ENCODE results near the gene LMO1.

Gene LMO1

DNA sequence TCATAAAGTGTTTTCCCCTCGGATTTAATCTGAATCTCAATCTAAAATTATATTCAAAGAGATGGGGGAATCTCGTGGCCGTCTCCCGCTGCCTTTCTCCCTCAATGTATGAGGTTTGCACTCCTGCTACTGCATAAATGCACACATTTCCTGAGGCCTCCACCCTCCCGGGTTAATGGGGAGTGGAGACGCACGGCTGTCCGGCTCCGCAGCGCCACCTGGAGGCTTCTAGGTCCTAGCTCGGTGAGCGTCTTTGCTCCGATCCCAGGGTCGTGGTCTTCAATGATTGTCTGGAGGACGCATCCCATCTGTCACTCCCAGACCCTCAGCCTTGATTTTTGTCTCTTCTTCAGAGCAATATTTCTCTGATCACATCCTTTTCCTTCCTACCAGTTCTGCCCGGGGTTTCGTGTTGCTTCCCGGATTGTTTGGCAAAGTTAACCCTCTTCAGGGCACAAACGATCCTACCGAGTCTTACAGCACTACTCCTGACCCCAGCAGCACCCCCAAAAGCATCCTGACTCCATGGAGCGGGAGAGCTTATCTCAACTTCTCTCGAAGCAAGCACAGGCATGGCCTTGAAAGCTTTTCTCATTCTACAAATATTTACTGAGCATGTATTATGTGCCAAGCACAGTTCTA is at the start of gene LMO1:
Gene LMO1 (minus strand): TSS at position 110 of the 642 bp plus-strand sequence. CDS start 516 bp downstream, outside the sequence.
- DNase-seq = no peak

DNA sequence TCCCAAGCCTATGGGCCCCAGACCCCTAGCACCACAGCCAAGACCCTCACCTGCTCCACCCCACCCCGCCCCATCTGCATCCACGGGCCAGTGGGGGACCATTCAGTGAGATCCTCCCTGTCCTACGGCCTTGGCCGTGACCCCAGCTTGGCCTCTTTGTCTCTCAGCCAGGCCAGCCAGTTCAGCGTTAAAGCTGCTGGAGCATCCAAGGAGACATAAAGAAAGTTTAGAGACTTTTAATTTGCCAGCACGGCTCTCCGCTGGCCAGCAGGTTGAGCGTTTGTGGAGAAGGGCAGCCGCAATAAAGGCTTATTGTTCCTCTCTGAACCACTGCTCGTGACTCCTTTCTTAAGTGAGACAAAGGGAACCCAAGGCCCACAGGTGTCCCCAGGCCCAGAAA is 49.3 kb upstream of the LMO1 start:
- no peak for DNase-seq

DNA sequence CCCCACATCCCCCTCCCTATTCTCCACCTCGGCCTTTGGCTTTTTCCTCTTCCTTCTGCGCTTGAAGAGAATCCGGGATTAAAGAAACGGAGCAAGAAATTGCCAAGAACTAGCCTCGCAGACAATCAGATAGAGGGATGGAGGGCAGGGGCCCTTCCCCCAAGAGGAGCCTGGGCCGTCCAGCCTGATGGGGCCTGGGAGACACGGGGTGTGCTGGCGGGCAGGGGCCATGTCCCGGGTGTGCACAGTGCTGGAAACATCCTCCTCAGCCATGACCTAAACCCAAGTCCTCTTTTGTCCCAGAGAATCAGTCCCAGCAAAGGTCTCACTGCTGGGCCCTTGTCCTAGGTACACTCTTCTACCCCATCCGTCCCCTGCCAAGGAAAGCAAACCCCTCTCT is 47.7 kb upstream of the LMO1 start:
- DNase-seq = no peak

DNA sequence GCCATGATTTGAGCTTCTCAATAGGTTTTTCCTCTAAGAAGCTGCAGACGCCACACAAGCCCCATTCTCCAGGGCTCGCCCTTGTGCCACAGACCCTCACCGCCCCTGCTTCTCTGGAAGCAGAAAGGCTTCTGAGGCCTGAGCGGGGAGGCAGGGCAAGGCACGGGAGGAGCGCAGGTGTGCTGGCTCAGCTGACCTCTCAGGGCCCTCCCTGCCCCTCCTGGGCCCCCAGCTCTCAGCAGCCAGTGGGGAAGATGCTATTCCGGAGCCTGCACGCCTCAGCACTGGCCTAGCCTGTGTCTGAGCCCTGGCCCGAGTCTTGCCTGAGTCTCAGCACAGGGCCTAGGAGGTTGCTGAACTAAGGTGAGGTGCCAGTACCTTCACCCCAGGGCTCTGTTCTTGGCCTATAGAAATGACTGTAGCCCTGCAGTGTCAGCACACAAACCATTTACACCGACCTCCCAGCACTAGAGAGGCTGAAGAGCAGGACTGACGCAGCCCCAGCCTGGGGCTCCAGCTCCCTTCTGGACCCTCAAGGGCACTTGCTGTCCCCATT is 47.1 kb upstream of the LMO1 start:
- DNase-seq = no peak

DNA sequence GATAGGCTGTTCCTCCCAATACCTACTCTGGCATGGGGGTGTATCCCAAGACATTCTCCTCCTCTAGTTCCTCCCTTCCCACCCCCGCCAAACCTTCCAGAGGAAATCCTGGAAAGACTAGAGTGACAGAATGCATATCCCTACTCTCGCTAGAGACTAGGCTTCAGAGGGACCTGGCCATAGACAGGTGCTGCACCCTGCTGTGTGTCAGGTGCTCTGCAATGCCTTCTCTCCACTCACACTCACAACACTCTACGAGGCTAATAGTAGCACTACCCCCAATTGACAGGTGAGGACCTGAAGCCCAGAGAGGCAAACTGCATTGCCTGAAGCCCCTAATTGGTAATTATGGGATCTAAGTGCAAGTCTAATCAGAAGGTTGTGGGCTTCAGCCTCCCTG is 46.2 kb upstream of the LMO1 start:
- no peak for DNase-seq

DNA sequence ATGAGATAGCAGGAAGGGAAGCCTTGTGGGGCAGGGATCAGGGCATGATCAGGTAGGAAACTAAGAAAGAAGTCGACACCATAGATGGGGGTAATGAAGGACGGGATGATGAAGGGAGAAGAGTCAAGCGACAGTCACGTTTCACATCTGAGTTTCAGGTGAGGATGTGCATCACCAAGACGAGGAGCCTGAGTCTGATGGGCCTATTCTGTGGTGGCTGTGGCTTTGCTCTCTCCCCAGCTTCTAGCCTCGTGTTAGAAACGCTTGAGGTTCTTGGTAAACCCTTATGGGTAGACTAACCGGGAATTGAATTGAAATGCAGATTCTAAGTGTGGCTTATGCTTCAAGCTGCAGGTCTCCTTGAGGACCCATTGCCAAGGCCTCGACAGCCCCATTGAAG is 45.6 kb upstream of the LMO1 start:
- DNase-seq = no peak

DNA sequence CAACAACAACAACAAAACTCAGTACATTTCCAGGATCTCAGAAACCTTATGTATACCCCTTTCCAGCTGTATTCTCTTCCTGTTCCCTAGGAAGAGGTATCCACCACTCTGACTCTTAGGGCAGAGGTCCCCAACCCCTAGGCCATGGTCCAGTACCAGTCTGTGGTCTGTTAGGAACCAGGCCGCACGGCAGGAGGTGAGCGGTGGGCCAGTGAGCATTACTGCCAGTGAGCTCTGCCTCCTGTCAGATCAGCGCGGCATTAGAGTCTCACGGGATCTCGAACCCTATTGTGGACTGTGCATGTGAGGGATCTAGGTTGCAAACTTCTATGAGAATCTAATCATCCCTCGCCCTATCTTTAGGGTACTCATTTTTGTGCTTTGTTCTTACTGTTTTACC is 43.9 kb upstream of the LMO1 start:
- DNase-seq = no peak

DNA sequence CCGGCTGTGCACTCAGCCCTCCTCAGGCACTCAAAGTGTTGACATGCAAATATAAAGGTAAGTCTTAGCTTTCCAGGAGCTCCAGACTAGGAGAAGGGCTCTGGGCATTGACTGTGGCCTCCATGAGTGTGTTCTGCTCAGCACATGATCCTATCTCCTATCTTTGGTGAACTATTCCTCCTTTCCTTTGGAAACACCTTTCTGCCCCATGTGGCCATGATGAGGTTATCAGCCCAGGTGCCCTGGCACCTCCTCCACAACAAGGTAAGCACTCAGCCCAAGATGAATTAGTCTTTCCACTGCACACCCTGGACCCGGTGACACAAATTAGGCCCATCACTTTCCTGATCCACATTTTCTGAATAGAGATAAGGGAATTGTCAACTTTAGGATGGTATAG is 37.9 kb upstream of the LMO1 start:
- DNase-seq = no peak

DNA sequence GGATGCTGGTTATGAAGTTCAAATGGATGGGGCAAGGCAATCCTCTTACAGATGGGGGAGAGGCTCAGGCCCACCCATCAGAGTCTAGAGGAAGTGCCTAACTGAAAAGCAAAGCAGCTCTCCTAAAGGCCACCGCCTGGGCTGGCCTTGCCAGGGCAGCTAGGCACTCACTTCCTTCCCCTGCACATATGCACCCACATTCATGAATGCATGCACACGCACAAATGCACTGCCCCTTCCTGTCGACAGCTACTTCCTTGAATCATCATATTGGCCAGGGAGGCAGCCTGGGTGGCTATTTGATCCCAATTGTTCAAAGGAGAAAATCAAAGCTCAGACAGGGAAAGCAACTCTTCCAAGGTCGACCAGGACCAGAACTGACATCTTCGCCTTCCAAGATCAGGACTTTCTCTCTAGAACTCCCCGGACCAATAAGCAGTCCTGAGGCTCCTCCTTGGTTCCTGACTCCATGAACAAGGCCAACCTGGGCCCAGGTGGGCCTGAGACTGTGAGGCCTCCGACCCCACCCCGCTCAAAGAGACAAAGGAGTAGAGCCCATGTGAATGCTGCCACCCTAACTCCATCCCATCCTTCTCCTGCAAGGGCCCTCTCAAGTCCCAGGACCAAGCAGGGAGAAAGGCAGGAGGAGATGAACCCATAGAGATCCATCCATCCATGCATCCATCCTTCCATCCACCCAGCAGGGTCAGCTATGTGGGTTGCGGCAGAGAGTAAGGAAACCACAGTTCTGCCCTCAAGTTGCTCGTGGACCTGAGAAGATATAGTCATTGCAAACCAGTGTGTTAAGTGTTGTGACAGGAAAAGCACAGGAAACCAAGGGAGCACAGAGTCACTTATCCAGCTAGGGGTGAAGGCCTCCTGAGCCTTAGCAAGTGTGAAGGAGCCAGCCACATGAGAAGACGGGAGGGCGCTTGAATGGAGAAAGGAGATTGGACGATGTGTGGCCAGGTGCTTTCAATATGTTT is 35.4 kb upstream of the LMO1 start:
- DNase-seq = no peak

DNA sequence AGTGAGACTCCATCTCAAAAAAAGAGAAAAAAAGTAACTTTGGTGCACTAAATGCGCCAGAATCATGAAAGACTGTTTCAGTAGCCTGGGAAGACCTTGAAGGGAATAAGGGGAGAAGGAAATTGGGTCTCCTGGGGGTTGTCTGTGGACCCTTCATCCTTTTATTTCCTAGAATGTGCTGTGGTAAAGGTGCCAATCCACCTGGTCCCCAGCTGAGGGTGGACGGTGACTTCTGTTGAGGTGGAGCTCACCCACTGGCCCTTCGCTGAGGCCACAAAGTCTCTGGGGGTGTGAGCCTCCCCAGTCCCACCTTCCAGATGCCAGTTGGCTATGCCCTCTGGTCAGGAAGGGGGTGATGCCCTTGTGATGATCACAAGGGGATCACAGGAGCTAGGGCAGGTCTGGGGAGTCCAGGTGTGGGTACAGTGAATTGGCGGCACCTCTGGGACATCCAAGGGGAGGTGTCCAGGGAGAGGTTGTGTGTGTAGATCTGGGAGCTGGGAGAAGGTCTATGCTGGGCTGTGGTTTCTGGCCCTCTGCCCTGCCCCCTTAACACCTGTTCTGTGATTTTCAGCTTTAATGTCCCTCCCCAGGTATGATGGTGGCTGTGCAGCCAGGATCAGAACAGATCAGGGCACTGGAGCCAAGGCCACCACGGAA is 34.2 kb upstream of the LMO1 start:
- DNase-seq = no peak

DNA sequence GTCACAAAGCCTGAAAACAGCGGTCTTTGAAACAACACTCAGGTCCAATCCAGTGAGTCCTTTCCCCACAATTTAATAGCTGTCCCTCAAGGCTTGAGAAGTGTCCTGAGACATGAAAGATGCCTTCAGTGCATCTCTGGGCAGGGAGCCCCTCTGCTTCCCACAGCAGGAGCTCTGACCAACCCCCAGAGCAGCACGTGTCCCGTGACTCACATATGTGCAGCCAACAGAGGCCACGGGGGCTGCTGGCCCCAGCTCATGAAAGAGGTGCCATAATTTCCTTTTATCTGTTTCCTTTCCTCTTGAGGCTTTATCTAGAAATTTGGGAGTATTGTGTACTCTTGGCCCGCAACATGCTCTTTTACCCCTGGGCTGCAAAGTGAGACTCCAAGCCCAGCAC is 33.2 kb upstream of the LMO1 start:
- no peak for DNase-seq

DNA sequence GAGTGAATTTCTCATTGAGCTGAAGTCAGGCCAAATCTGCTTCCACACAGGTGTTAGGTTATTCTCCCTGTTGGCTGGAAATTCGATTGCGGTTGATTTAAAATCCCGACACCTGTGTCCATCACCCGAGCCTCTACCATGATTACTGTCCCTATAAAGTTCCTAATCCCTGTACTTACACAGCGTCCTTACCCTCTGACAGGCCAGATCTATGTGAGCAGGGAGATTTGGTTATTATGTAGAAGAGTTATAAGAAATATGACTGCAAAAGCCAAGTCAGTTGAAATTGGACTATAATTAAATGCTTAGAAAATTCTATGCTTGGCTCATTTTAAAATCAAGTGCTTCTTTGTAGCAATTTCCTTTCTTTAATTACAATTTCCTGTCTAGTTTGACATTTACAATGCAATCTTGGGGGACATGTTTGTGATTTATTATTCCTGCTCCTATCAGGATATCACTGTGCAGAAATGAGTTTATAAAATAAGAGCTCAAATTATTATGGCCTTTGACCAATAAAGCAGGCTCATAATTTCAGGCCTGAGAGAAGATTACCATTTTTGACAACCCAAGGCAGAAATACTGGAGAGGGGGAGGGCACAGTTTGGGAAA is 32.5 kb upstream of the LMO1 start:
- DNase-seq = no peak

DNA sequence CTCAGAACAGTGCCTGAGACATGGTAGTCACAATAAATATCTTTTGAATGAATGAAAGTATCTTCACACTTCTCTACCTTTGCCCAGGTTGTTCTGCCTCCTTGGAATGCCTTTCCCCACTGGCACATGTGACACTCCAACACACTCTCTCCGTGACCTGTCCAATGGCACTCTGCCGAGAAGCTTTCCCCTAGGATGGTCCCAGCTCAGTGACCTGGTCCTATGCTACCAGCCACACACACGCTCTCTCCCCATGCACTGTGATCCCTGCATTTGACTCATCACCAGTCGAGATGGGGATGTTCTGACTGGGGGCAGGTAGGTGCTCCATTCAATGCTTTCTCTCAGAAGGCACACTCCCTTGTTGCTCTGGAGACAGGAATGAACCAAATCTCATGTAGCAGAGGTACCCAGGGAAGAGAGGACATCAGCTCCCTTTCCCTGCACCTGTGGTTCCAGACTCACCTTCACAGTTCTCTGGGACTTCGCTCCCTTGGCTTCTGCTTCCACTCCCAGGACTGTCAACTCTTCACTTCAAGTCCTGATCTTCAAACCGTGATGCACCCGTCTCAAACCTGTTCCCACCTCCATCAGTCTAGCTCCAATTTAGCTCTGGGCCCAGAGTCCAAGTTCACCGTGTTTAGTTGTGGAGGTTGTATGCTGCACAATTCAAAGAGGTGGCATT is 30.7 kb upstream of the LMO1 start:
- no peak for DNase-seq

DNA sequence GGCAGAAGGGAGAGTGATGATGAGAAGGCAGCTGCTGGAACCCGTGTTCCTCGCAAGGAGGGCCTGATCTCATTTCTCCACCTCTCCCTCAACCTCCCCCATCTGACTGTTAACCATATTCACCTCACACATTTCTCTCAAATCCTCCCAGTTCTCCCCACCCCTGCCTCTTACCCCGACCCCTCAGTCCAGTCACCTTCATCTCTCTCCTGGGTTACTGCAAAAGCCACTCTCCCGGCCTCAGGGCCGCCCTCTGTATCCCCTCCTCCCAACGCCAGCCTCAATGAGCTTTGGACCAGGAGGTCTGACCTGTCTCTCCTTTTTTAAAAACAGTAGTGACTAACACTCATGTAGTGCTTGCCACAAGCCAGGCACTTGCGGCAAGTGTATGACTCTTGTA is 29.5 kb upstream of the LMO1 start:
- no peak for DNase-seq

DNA sequence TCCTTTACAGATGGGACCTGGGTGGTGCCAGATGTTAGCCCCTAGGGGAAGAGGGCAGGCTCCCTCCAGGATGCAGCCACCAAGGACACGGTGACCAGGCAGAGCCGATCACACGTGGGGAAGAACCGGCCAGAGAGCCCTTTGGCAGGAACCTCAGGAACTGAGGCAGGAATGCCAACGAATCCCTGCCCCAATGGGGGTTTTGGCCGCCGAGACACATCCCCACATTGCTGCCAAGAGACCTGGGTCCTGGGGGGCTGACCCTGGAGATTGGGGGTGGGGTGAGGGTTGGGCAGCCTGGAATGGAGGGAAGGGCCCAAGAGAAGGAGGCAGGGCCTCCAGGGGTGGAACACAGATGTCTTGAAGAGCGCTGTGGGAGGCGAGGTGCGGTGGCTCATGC is 28.7 kb upstream of the LMO1 start:
- DNase-seq = no peak

DNA sequence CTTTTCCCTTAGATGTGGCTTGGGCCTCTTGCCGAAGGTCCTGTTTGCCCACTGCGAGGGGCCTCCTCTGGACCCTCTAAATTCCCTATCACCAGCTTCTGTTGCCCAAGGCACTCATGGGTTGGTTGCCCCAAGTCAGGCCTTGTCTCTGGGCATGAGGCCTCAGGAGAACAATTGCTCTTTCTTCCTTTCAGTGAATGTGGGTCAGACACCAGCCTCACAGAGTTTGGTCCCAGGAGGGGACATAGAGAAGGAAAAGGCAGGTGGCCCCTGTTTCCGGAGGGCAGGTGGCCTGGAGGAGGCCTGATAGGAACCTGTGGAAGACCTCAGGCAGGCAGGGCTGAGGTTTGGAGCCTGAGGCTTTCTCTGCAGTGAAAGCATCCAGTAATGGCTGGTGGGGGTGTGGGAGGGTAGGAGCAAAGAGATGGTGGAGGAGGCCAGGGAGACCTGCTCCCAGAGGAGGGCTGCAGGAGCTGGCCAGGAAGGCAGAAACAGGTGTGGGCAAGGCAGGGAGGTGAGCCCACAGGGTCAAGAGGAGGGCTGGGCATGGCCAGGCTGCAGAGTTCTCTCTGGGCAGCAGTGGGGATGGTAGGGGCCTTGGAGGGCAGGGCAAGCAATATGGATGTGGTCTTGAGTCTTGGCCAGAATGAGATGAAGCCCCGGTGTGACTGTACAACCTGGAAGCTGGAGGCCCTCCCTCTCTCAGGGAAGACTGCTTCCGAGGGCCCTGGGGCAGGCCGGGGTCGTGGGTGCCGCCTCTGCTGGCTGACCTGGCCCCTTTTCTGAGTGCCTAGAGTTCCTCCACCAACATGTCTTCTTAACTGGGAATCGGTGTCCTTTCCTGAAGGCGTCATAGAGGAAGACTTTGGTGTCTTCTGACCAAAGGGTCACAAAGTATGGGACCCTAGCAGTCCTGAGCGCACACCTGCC is 28.0 kb upstream of the LMO1 start:
- DNase-seq = no peak

DNA sequence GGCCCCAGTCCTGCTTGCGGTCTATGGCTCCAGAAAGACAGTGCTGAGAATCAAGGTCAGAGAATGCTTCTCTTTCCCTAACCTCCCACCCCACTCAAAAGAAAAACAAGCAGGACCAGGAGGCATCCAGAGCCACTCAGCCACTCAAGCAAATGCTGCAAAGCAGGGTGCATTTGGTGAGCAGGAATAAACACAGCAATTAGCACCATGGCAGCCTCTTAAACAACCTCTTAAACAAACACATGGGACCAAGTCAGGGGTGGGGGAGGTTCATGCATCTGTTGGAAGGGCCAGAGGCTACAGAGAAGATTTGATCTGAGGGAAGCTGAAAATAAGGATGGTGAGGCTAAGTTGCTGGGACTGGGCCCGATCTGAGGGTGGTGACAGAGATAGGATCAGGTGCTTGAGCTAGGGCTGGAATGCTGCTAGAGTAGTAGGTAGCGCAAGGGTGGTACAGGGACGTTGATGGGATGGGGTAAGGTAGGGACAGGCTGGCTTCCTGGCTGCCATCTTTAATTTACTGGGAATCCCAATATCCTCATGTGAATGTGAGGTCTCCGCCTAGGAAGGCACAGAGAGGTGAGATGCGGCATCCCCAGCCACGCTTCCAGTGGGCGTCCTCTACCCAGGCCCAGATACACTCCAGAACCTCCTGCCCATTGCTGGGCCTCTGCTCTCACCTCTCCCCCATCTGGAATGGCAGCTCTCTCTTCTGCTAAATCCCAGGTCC is 26.6 kb upstream of the LMO1 start:
- peak; percentile 90 for DNase-seq

DNA sequence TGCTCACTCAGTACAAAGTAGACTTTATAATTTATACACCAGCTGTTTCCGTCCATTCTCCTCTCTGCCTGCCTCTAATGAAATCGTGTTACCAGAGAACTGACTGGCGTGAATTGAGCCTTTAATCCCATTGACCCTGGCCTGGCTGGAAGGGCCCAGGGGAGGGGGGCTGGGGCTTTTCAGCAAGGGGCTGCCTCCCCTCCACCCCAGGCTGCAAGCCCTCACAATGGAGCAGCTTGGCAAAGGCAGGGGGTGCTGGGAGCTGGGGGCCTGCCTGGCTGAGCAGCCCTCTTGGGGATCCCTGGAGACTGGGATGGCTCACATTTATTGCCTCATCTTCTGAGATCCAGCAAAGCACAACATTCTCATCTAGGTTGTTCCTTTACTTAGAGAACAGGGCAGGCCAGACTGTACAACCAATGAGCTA is 25.8 kb upstream of the LMO1 start:
- DNase-seq = peak; percentile 35

DNA sequence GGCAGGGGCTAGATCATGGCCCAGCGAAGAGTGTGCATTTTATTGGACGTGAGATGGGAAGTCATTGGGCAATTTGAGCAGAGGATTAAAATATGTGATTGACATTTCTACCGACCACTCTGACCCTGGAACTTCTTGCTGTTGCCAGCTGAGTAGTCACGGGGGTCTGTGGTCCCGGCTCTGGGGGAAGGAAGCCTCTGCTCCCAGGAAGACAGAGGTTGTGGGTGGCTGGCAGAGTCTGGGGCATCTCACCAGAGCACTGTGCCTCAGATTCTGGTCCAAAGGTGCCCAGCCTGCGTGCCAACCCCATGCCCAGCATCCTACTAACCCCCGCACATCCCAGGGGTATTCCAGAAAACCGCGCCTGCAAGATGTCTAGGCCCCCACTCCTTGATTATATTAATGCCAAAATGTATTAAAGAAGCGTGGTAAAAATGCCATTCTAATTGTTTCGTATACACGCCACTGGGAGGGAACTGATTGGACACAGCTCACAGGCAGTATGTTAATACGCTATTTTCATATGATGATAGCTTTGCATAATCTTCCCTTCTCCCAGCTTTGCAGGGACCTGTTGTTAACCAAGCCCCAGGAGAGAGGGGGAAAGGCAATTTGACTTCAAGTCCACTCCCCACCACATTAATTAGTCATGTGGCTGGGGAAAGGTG is 25.3 kb upstream of the LMO1 start:
- no peak for DNase-seq

All from NCI-H1417 treated with DMSO at 0.1 percent for 48 hours (cell line).